22Rv1 (cell line): ENCODE data around the gene FCHO2.

Source experiments
- CTCF ChIP-seq: fragments of 450-650 bp; IDR thresholded peaks from 2 replicates; pipeline ENCODE4 v1.5.1; 2017; ENCODE audit warnings: mild to moderate bottlenecking
- ZFX ChIP-seq: fragments of 450-650 bp; IDR thresholded peaks from 2 replicates; pipeline ENCODE4 v1.6.1; 2017; ENCODE audit warnings: antibody characterized with exemption, borderline replicate concordance

DNA sequence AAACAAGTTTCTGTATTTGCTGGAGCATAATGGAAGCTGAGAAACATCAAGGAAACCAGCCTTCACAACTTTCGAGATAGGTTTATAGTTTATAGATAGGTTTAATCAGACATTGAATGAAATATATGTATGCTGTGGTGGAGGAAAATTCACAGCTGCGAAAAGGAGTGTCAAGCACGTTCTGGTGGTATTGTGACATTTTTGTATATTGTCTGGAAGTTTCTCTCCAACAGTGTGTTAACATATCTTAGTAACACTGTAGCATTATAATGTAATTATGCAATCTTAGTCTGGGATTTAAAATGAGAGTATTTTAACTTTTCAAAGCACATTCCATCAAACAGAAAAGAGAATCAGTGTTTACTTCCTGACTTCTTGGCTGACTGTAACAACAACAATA is 50.0 kb downstream of the FCHO2 start:
- TF ChIP-seq CTCF (no peak), ZFX (no peak)
